SW 1271 (cell line): Measurements from ENCODE around the gene MPG.
A peak's percentile ranks its signal among the peaks of the same experiment; 100 is the strongest.
"Not testable (repeated sequence)": the region's sequence is repeated elsewhere in the genome, so short reads cannot be mapped to it uniquely, and the experiment has no call there.

Experiments
- DNase-seq, 2 experiments: peaks; one replicate each; lab custom pipeline; 2025; lab: John Stamatoyannopoulos, UW

Gene MPG

GRCh38 chr16:112153-112840, 34.3 kb downstream of the MPG start:
- DNase-seq: no peak

- no peak for DNase-seq
Measured at GRCh38 chr16:114327-114726, 36.3 kb downstream of the MPG start.

GRCh38 chr16:116015-116414, 38.0 kb downstream of the MPG start:
- no peak for DNase-seq

- DNase-seq: peak; percentile 18 to 52
Measured at GRCh38 chr16:117379-118365, 39.6 kb downstream of the MPG start.

DNA sequence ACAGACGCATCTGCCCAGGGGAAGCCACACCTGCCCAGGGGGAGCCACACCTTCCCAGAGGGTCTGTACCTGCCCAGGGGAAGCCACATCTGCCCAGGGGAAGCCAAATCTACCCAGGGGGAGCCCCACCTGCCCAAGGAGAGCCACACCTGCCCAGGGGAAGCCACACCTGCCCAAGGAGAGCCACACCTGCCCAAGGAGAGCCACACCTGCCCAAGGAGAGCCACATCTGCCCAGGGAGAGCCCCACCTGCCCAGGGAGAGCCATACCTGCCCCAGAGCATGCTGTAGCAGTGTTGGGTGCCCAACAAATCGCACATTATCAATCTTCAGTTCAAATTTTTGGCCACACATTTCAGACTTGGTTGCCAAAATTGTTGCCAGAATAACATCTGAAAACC, 40.8 kb downstream of the MPG start:
- no peak for DNase-seq

DNA sequence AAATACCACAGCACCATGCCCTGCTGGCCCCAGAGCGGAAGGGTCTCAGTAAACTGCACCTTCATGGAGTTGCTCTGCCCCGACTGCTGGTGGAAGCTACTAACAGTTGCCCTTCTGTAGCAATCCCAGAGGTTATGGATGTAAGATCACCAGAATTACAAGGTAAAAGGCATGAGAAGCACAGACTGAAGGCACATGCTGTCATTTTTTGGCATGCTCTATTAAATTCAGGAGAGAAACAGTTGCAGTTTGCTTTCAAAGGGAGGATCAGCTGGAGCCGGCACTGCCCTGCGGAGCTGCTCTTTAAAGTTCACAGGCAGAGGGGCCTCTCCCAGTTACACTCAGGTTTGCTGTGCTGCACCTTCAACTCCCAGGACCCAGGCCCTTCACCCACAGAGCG, 41.3 kb downstream of the MPG start:
- DNase-seq: no peak

DNA sequence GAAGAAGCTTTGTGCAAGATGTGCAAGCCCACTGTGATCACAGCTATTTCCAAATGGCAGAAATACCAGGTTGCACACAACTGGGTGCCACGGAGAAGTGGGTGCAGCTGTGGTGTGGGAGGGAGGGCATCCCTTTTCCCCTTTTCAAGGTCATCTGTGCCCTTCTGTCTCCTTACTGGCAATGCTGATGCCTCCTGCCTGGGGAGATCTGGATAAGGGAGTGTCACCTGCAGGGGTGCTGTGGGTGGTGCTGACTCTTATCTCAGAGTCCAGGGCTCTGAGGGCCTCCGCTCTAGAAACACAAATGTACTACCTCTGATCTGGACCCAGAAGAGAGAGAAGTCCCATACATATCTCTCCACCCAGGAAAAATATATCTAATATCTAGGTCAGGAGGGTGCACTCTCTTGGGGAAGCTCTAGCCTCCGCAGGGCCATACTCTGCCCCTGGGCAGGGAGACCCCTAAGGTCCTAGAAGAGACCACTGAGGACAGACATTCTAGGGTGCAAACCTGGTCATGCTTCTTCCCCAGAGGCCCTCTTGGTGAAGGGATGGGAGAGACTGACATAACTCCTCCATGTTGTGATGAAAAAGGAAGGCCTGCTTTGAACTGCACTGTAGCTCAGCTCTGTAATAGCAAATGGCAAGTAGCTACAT, 41.9 kb downstream of the MPG start:
- no peak for DNase-seq

- no peak for DNase-seq
Measured at GRCh38 chr16:120756-121155, 42.7 kb downstream of the MPG start.

DNA sequence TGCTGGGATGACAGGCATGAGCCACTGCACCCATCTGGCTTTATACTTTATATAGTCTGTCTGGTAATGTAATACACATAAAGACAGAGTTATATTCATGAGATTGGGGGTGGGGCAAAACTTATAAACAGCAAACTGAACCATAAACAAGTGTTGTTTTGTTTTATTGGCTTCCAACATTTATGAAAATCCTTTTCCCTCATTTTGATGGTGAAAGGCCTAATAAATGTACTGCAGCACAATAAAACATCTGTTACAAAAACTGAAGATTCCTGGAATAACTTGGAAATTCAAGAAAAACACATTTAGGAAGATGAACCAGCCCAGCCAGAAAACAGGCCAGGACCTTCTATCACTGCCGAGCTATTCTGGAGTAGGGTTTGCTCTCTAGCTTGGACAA, 44.3 kb downstream of the MPG start:
- no peak for DNase-seq

- DNase-seq: not testable (repeated sequence)
Measured at GRCh38 chr16:123558-124350, 45.7 kb downstream of the MPG start.

- DNase-seq: no peak
Measured at GRCh38 chr16:125011-125410, 47.0 kb downstream of the MPG start.

- no peak for DNase-seq
Measured at GRCh38 chr16:129075-129474, 51.0 kb downstream of the MPG start.

DNA sequence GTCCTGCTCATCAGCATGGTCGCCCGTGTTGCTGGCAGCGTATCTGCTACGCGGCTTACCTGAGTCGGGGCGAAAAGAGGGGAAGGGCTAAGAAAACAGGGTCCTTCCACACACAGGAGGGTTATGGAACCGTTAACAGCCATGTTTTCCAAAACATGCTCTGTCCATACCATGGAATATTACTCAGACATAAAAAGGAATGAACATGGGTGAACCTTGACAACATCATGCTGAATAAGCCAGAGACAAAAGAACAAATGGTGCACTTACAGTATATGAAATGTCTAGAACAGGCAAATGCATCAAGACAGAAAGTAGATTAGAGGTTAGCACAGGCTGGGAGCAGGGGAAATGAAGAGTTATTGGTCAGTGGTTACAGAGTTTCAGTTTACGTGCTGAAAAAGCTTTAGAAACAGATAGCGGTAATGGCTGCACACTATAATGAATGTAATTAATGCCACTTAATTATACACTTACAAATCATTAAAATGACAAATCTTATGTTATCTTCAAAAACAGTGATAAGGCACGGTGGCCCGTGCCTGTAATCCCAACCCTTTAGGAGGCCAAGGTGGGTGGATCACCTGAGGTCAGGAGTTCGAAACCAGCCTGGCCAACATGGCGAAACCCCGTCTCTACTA, 52.6 kb downstream of the MPG start:
- DNase-seq: no peak

DNA sequence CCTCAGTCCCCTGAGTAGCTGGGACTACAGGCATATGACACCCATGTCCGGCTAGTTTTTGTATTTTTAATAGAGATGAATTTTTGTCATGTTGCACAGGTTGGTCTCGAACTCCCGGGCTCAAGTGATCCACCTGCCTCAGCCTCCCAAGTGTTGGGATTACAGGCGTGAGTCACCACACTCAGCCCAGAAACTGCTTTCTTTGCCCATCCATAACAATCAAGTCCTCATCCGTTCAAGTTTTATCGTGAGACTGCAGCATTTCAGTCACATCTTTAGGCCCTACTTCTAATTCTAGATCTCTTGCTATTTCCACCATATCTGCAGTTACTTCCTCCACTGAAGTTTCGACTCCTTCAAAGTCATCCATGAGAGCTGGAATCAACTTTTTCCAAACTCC, 54.1 kb downstream of the MPG start:
- no peak for DNase-seq

DNA sequence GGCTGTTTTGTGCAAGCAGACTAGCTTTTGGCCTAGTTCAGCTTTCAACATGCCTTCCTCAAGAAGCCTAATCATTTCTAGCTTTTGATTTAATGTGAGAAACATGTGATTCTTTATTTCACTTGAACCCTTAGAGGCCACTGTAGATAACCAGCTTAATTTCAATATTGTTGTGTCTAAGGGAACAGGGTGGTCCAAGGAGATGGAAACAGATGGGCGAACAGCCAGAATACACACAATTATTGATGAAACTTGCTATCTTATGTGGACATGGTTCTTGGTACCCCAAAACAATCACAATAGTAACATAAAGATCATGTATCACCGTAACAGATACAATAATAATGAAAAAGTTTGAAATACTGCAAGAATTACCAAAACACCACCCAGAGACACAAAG, 55.7 kb downstream of the MPG start:
- DNase-seq: no peak
